Astrocyte (in vitro differentiated cells and primary cell): ENCODE data around the gene CCNB1. TPM values are rescaled to one million over a fixed set of nuclear protein-coding genes. Genes with fewer than 3 reads are reported as not detected.

Source experiments
- DNase-seq: peaks from one replicate; pipeline ENCODE4 v3.0.0-alpha.2; 2010; ENCODE audit warnings: low read depth
- FAIRE-seq: peaks from 2 replicates; lab custom pipeline; 2011; peaks lifted over from hg19 to GRCh38; lab: Jason Lieb, UNC
- H2AFZ ChIP-seq: 2 replicates; pipeline ENCODE4 v1.6.0; 2012; ENCODE audit warnings: low read depth, low read length, inconsistent platforms
- H3K27ac ChIP-seq: 2 replicates; pipeline ENCODE4 v1.5.1; 2011; ENCODE audit warnings: low read depth, low read length, inconsistent platforms
- H3K27me3 ChIP-seq: 2 replicates; pipeline ENCODE4 v1.6.0; 2011; ENCODE audit warnings: low read length, inconsistent platforms; ENCODE audit not compliant: insufficient read depth
- H3K36me3 ChIP-seq: 2 replicates; pipeline ENCODE4 v1.5.1; 2011; ENCODE audit warnings: low read length, inconsistent platforms; ENCODE audit not compliant: insufficient read depth
- H3K4me1 ChIP-seq: 2 replicates; pipeline ENCODE4 v1.5.1; 2011; ENCODE audit warnings: low read length, inconsistent platforms; ENCODE audit not compliant: insufficient read depth
- H3K4me2 ChIP-seq: 2 replicates; pipeline ENCODE4 v1.6.0; 2012; ENCODE audit warnings: low read length, inconsistent platforms
- H3K4me3 ChIP-seq: 2 replicates; pipeline ENCODE4 v1.5.1; 2011; ENCODE audit warnings: low read depth, mild to moderate bottlenecking, low read length, inconsistent platforms; ENCODE audit not compliant: insufficient read depth
- H3K79me2 ChIP-seq: 2 replicates; pipeline ENCODE4 v1.6.0; 2012; ENCODE audit warnings: mild to moderate bottlenecking, low read length, inconsistent platforms; ENCODE audit not compliant: insufficient read depth
- H3K9ac ChIP-seq: 2 replicates; pipeline ENCODE4 v1.6.0; 2012; ENCODE audit warnings: mild to moderate bottlenecking, low read length, inconsistent platforms
- H3K9me3 ChIP-seq: 2 replicates; pipeline ENCODE4 v1.5.1; 2012; ENCODE audit warnings: low read depth, mild to moderate bottlenecking, low read length, inconsistent platforms; ENCODE audit not compliant: insufficient read depth
- H4K20me1 ChIP-seq: 2 replicates; pipeline ENCODE4 v1.6.0; 2012; ENCODE audit warnings: low read length, inconsistent platforms; ENCODE audit not compliant: insufficient read depth
- H3K27ac Mint-ChIP-seq: one replicate; pipeline ENCODE4 v1.8.0; 2021; ENCODE audit warnings: mild to moderate bottlenecking, mixed read lengths; ENCODE audit not compliant: unreplicated experiment
- H3K27me3 Mint-ChIP-seq: one replicate; pipeline ENCODE4 v1.8.0; 2021; ENCODE audit warnings: low read depth, mixed read lengths; ENCODE audit not compliant: unreplicated experiment
- H3K36me3 Mint-ChIP-seq: one replicate; pipeline ENCODE4 v1.8.0; 2021; ENCODE audit warnings: low read depth, mixed read lengths; ENCODE audit not compliant: unreplicated experiment
- H3K4me1 Mint-ChIP-seq: one replicate; pipeline ENCODE4 v1.8.0; 2021; ENCODE audit warnings: low read depth, mixed read lengths; ENCODE audit not compliant: unreplicated experiment
- H3K4me3 Mint-ChIP-seq: one replicate; pipeline ENCODE4 v1.8.0; 2021; ENCODE audit warnings: mild to moderate bottlenecking, moderate library complexity, mixed read lengths; ENCODE audit not compliant: unreplicated experiment
- H3K9me3 Mint-ChIP-seq: one replicate; pipeline ENCODE4 v1.8.0; 2021; ENCODE audit warnings: mild to moderate bottlenecking, mixed read lengths; ENCODE audit not compliant: unreplicated experiment
- CTCF ChIP-seq: IDR thresholded peaks from 2 replicates; pipeline ENCODE4 v1.5.1; 2011; ENCODE audit warnings: low read depth, mild to moderate bottlenecking, inconsistent platforms, low read length, moderate library complexity; ENCODE audit not compliant: insufficient read depth
- EZH2 ChIP-seq: IDR thresholded peaks from 2 replicates; pipeline ENCODE4 v1.6.1; 2012; ENCODE audit warnings: mild to moderate bottlenecking, low read length, inconsistent platforms; ENCODE audit not compliant: insufficient read depth
- total RNA-seq: library from RNA; stranded (reverse); gene quantifications from 2 replicates; pipeline ENCODE4 v1.2.1, GENCODE V29; 2021

CCNB1 gene
- total RNA-seq, 1 donor from 2014 or later = 49.8 TPM

- peaks cover 2% of the 10 kb centered on the region for H3K36me3 ChIP-seq
- DNase-seq (no peak), FAIRE-seq (no peak)
- Mint-ChIP-seq H3K27ac (no peak overlapping the region), H3K4me3 (no peak overlapping the region), H3K9me3 (no peaks in the 10 kb centered on the region), H3K36me3 (no peaks in the 10 kb centered on the region), H3K27me3 (no peaks in the 10 kb centered on the region), H3K4me1 (peaks cover 7% of the 10 kb centered on the region)
- no peaks in the 10 kb centered on the region for H3K4me1 ChIP-seq
- no peak overlapping the region for H3K27ac ChIP-seq
- H3K79me2 ChIP-seq = no peaks in the 10 kb centered on the region
- no peaks in the 10 kb centered on the region for H3K27me3 ChIP-seq
- peak overlapping the region; percentile 25 for H3K4me2 ChIP-seq
- H2AFZ ChIP-seq = no peak overlapping the region
- H3K4me3 ChIP-seq = no peak overlapping the region
- no peak overlapping the region for H3K9ac ChIP-seq
- H4K20me1 ChIP-seq = no peaks in the 10 kb centered on the region
- TF ChIP-seq CTCF (no peak), EZH2 (no peak)
- H3K9me3 ChIP-seq = no peaks in the 10 kb centered on the region
These were observed 39.7 kb downstream of the CCNB1 start for GRCh38 chr5:69206528-69207190.

- no peak for TF ChIP-seq CTCF
- no peak for TF ChIP-seq EZH2
- Mint-ChIP-seq H3K4me1 (peaks cover 7% of the 10 kb centered on the region), H3K27me3 (no peaks in the 10 kb centered on the region), H3K36me3 (no peaks in the 10 kb centered on the region), H3K9me3 (no peaks in the 10 kb centered on the region), H3K4me3 (no peak overlapping the region), H3K27ac (no peak overlapping the region)
- H3K4me3 ChIP-seq = no peak overlapping the region
- H3K4me2 ChIP-seq = no peak overlapping the region
- no peaks in the 10 kb centered on the region for H3K79me2 ChIP-seq
- FAIRE-seq = no peak
- peaks cover 6% of the 10 kb centered on the region for H3K4me1 ChIP-seq
- DNase-seq = no peak
- H3K9me3 ChIP-seq = no peaks in the 10 kb centered on the region
- no peak overlapping the region for H3K27ac ChIP-seq
- no peaks in the 10 kb centered on the region for H3K36me3 ChIP-seq
- H4K20me1 ChIP-seq = no peaks in the 10 kb centered on the region
- H3K9ac ChIP-seq = no peak overlapping the region
- no peaks in the 10 kb centered on the region for H3K27me3 ChIP-seq
- H2AFZ ChIP-seq = no peak overlapping the region
These were observed 42.7 kb downstream of the CCNB1 start for GRCh38 chr5:69209602-69210001.

- Histone ChIP-seq H3K4me1 (peaks cover 6% of the 10 kb centered on the region), H4K20me1 (no peaks in the 10 kb centered on the region), H3K4me3 (no peak overlapping the region), H3K9ac (no peak overlapping the region), H3K4me2 (no peak overlapping the region), H3K27me3 (no peaks in the 10 kb centered on the region), H3K36me3 (no peaks in the 10 kb centered on the region), H3K9me3 (no peaks in the 10 kb centered on the region), H2AFZ (no peak overlapping the region), H3K27ac (no peak overlapping the region), H3K79me2 (no peaks in the 10 kb centered on the region)
- TF ChIP-seq CTCF (no peak), EZH2 (no peak)
- DNase-seq (no peak), FAIRE-seq (no peak)
- Mint-ChIP-seq H3K27me3 (no peaks in the 10 kb centered on the region), H3K36me3 (no peaks in the 10 kb centered on the region), H3K9me3 (no peaks in the 10 kb centered on the region), H3K27ac (no peak overlapping the region), H3K4me1 (peaks cover 7% of the 10 kb centered on the region), H3K4me3 (no peak overlapping the region)
These were observed 44.2 kb downstream of the CCNB1 start for GRCh38 chr5:69211200-69211599.
